ENCODE results near the gene COQ5. TPM values are rescaled to one million over a fixed set of nuclear protein-coding genes. Genes with fewer than 3 reads are reported as not detected.
A peak's percentile ranks its signal among the peaks of the same experiment; 100 is the strongest.

Gene COQ5
- total and polyA plus RNA-seq, 2 of the 4 experiments (the other 2 are of a cell fraction) = 21.6 to 25.1 TPM

- Histone ChIP-seq H3K56ac (ENCODE audit: extremely low read depth, insufficient read depth, low read length) (peak within 1 kb of the TSS; percentile 70), H2BK15ac (ENCODE audit: low read depth, low read length) (peak within 1 kb of the TSS; percentile 1; the same call in 1 of the 3 replicates), H3K18ac (ENCODE audit: low read depth, low read length) (peak within 1 kb of the TSS; percentile 51), H3K27ac (ENCODE audit: insufficient read depth, low read length) (peak within 1 kb of the TSS; percentile 91), H3K4me2 (ENCODE audit: low read depth, low read length) (peak within 1 kb of the TSS; percentile 97), H4K5ac (ENCODE audit: low read depth, low read length) (peak within 1 kb of the TSS; percentile 61), H2BK5ac (ENCODE audit: low read depth, low read length, poor library complexity, severe bottlenecking) (peak within 1 kb of the TSS; percentile 84), H3K4me1 (ENCODE audit: control insufficient read depth, insufficient read depth, low read length) (peaks cover 4% of the 10 kb centered on the region; the same call in 1 of the 2 replicates), H2AK9ac (replicated peaks; ENCODE audit: low read depth, low read length, poor library complexity) (peak within 1 kb of the TSS; percentile 97), H3K36me3 (ENCODE audit: control insufficient read depth, insufficient read depth, low read length) (peaks cover 15% of the 10 kb centered on the region), H4K91ac (ENCODE audit: insufficient read depth, low read depth, low read length) (peak within 1 kb of the TSS; percentile 70), H2AFZ (replicated peaks; ENCODE audit: low read length, poor library complexity) (peak within 1 kb of the TSS; percentile 98), H3K27me3 (ENCODE audit: control insufficient read depth, insufficient read depth, low read length) (no peaks in the 10 kb centered on the region), H4K8ac (ENCODE audit: low read depth in 2 of 2, low read length in 2 of 2) (peak within 1 kb of the TSS; percentile 74 to 92), H3K9me3 (ENCODE audit: control insufficient read depth, insufficient read depth, low read length) (no peaks in the 10 kb centered on the region), H3K9ac (ENCODE audit: low read depth, low read length) (peak within 1 kb of the TSS; percentile 77), H2BK120ac (ENCODE audit: low read depth, low read length) (peak within 1 kb of the TSS; percentile 44; the same call in 1 of the 2 replicates), H3K4ac (ENCODE audit: low read depth, low read length) (peak within 1 kb of the TSS; percentile 95), H3K79me1 (ENCODE audit: low read depth in 1 of 2, low read length in 2 of 2) (peaks cover 11 to 55% of the 10 kb centered on the region in 2 experiments), H2AK5ac (ENCODE audit: low read depth, low read length) (peak within 1 kb of the TSS; percentile 71), H3K14ac (replicated peaks; ENCODE audit: low read depth, low read length) (peak within 1 kb of the TSS; percentile 82), H3K9me1 (ENCODE audit: insufficient read depth, low read length) (no peaks in the 10 kb centered on the region; the same call in 1 of the 2 replicates), H3K23ac (ENCODE audit: low read depth, low read length) (peak within 1 kb of the TSS; percentile 91), H4K20me1 (ENCODE audit: insufficient read depth, low read length) (peaks cover 44% of the 10 kb centered on the region), H2BK20ac (ENCODE audit: low read depth, low read length) (no peak within 1 kb of the TSS), H3K4me3 (ENCODE audit: insufficient read depth, low read depth, low read length) (peak within 1 kb of the TSS; percentile 80)
- dilution Hi-C loops (cut with HindIII; ENCODE audit: low sequenced_read_pairs, unreplicated experiment) (no loop called here), in situ Hi-C loops (cut with MboI; ENCODE audit: low sequenced_read_pairs) (no loop called here), intact Hi-C loops (cut with micrococcal nuclease) (loop anchor here (1.0 kb wide), 1 partner anchor 27 kb away; the partner anchor contains the start of gene DYNLL1)
- ChIA-PET CTCF (no interaction called here), POLR2A (ENCODE audit: unreplicated experiment) (no interaction called here)
- ATAC-seq (ENCODE audit: low read depth) (peak; percentile 93), DNase-seq (peak; percentile 96)
- BruUV-seq (replicated peaks) = no TSS peak
- 0% methylated on average over 48 of the region's 88 CpGs; no CpG with 5 or more reads in 1 of the 2 experiments for WGBS, 2 experiments (ENCODE audit: extremely low coverage in 2 of 2, insufficient read length in 1 of 2)
- no peak for TF ChIP-seq USF2 (IDR thresholded peaks at IDR 0.05; ENCODE audit: low read depth, low read length)
- TF ChIP-seq CHD1 (IDR thresholded peaks at IDR 0.05; ENCODE audit: low read depth, low read length) = no peak; the same call in 1 of the 2 replicates
- TF ChIP-seq RFX5 (IDR thresholded peaks at IDR 0.05; ENCODE audit: low read depth, low read length) = no peak
- peak; percentile 57; the same call in 1 of the 2 replicates for TF ChIP-seq MXI1 (IDR thresholded peaks at IDR 0.05; ENCODE audit: borderline replicate concordance, low read depth, low read length)
- TF ChIP-seq BHLHE40 (IDR thresholded peaks at IDR 0.05; ENCODE audit: low read depth, low read length) = peak; percentile 39; the same call in 1 of the 2 replicates
- TF ChIP-seq RAD21 (IDR thresholded peaks at IDR 0.05; ENCODE audit: low read length) = peak; percentile 32; the same call in 1 of the 2 replicates
- peak; percentile 62; the same call in 1 of the 2 replicates for TF ChIP-seq POLR2A (IDR thresholded peaks at IDR 0.05; ENCODE audit: low read depth, low read length)
- TF ChIP-seq SMC3 (IDR thresholded peaks at IDR 0.05; ENCODE audit: low read depth, low read length) = peak; percentile 25; the same call in 1 of the 2 replicates
- TF ChIP-seq CEBPB (IDR thresholded peaks at IDR 0.05; ENCODE audit: low read depth, low read length) = no peak
- no peak for TF ChIP-seq MAFK (IDR thresholded peaks at IDR 0.05; ENCODE audit: low read depth, low read length)
- peak; percentile 98 for TF ChIP-seq CTCF (conservative IDR thresholded peaks at IDR 0.05; ENCODE audit: low read depth, low read length)
- no peak for TF ChIP-seq RCOR1 (IDR thresholded peaks at IDR 0.05; ENCODE audit: insufficient replicate concordance, low read length)
- TF ChIP-seq NFE2L2 (IDR thresholded peaks at IDR 0.05; ENCODE audit: low read depth, low read length) = no peak
- TF ChIP-seq MAZ (IDR thresholded peaks at IDR 0.05; ENCODE audit: borderline replicate concordance, low read depth, low read length) = peak; percentile 72; the same call in 1 of the 2 replicates
Observed at GRCh38 chr12:120469450-120470149, 59.4 kb downstream of the COQ5 start, which contains the start of gene SRSF9. Gene SRSF9 (minus strand): TSS chr12:120469748. CDS start chr12:120469609, 139 bp downstream.
